GM21723 (cell line): ENCODE measurements around the gene GZF1.
A peak's percentile ranks its signal among the peaks of the same experiment; 100 is the strongest.
"Not testable (repeated sequence)": the region's sequence is repeated elsewhere in the genome, so short reads cannot be mapped to it uniquely, and the experiment has no call there.

ENCODE experiments used
- ATAC-seq: cut with Tn5 transposase; IDR thresholded peaks from one replicate; pipeline ENCODE4 v1.9.1; 2021; ENCODE audit warnings: mild to moderate bottlenecking, moderate library complexity; ENCODE audit not compliant: unreplicated experiment

The GZF1 gene

GRCh38 chr20:23344336-23344735, 17.6 kb upstream of the GZF1 start:
- no peak for ATAC-seq

GRCh38 chr20:23346002-23346401, 16.0 kb upstream of the GZF1 start:
- no peak for ATAC-seq

- ATAC-seq, result no peak
Measured at GRCh38 chr20:23347791-23348190, 14.2 kb upstream of the GZF1 start.

- ATAC-seq, result not testable (repeated sequence)
Measured at GRCh38 chr20:23348510-23348909, 13.5 kb upstream of the GZF1 start.

- peak; percentile 51 for ATAC-seq
Measured at GRCh38 chr20:23349338-23350195, 12.4 kb upstream of the GZF1 start.

DNA sequence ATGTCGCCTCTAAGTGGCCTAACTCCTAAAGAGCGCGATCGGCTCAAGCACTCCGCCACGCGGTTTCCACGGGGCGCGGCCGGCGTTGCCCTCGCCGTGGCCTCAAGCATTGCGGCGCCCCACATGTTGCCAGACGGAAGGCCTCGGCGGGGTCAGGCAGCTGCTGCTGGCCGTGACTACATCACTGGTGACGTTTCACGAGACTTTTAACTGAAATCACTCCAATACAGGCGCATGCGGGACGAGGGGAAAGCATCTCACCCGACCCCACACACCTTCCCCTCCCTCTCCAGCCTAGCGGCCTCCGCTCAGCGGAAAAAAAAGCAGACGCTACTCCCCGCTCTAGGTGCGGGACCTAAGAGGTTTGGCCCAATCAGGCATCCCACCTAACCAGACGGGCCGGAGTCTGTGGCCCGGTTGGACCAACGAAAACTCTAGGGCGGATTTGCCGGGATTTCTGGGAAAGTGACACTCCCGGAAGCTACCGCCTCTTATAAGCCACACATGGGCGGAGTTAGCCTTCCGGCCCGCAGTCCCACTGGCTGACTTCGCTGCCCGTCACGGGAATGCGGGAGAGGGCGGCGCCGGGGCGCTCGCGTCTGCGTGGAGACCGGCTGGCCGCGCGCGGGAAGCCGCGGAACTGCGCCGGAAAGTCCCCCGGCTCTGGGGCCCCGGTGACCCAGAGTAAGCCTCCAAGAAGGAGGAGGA, 11.6 kb upstream of the GZF1 start, which contains the start of gene NXT1:
Gene NXT1, plus strand, starts transcription at position 596 of the 708 bp plus-strand sequence. CDS start 3,251 bp downstream, outside the sequence.
- ATAC-seq, result peak; percentile 85

GRCh38 chr20:23350904-23351838, 10.8 kb upstream of the GZF1 start:
- ATAC-seq, result peak; percentile 32

DNA sequence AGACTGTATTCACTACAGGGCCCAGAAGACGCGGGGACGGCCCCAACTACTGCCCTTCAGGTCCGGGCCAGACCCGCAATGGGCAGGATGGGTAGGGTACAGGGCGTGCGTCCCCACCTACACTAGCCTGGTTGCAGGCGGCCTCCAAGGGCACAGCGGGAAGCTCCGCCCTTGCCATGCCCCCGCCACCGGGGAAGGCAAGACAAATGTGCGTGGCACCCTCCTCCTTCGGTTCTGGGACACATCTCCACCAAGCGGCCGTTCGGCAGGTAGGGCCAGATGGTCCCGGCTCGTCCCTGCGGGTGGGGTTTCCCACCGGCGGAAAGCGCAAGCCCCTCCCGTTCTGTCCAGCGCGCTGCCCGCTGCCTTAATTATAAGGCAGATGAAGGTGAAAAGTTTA, 5.8 kb upstream of the GZF1 start:
- ATAC-seq, result no peak

GRCh38 chr20:23357767-23358562, 4.0 kb upstream of the GZF1 start:
- ATAC-seq, result peak; percentile 72

DNA sequence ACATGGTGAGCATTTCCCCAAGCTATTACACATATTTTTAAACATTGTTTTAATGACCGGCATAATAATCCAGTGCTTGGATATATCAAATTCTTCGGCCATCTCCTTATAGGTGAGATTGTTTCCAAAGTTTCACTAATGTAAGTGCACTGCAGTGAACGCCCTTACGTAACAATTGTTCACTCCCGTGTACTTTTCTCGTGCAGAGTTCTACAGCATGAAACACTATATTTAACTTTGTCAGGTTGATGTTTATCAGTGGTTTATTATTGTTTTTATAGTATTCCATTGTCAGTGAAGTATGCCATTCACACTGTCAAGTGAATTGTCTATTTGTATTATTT, 3.4 kb upstream of the GZF1 start:
- ATAC-seq, result no peak

DNA sequence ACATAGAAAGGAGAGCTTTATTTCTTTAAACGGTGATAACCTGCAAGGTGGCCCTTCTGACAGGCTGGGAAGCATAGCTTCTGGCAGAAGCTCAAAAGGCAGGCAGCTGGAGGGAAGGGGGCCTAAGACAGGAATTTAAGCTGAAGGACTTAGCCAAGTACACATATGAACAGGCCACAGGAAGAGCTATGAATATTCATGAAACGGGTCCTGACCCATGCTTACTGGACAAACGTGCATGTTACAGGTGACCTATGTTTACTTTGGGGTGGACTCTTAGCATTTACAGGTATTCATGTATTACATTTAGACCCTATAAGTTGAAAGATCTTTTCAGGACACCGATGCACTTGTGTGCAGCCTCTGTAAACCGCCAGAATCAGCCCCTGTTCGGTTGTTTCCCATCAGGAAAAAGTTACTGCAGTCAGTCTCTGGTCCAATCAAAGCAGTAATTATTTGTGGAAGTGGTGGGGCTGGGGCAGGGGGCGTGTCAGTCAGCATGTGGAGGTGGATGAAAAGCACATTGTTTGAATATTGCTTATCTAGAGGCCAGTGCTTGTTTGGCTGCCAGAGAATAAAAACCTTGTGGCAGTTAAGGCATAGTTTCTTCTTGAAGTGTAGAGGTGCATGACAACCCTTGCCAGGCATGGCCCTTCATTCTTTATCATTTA, 2.9 kb upstream of the GZF1 start:
- no peak for ATAC-seq

DNA sequence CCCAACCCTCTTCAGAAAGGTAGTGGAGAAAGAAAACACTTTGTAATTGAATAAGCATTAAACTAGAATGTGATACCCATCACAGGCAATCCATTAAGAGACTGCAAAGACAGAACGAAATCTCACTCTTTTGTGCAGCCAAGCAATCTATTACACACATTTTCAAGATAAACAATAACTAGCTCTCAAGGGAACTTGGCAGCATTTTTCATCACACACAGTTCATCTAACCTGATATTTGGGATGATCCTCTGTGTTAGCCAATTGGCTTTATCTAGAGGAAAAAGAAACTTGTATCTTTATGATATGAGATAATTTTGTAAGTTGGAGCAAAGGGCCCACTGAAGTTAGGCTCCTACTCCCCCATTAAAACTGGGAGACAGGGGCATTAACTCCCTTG, 1.5 kb upstream of the GZF1 start:
- no peak for ATAC-seq

DNA sequence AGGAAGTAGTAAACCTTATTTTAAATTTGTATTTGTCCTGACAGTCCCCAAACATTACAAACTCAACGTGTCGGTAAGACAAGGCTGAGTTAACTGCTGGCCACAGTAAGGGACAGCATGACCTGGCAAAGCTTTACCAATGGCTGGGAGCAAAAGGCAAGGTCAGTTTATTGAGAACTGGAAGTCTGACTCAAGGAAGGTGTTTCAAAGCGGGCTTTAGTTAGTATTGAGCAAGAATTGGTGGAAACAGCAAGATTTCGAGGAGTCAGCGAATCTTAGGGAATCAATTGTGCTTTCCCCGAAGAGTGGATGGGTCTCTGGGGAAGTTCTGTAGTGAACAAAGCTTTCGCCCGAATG, 885 bp upstream of the GZF1 start:
- ATAC-seq, result no peak

DNA sequence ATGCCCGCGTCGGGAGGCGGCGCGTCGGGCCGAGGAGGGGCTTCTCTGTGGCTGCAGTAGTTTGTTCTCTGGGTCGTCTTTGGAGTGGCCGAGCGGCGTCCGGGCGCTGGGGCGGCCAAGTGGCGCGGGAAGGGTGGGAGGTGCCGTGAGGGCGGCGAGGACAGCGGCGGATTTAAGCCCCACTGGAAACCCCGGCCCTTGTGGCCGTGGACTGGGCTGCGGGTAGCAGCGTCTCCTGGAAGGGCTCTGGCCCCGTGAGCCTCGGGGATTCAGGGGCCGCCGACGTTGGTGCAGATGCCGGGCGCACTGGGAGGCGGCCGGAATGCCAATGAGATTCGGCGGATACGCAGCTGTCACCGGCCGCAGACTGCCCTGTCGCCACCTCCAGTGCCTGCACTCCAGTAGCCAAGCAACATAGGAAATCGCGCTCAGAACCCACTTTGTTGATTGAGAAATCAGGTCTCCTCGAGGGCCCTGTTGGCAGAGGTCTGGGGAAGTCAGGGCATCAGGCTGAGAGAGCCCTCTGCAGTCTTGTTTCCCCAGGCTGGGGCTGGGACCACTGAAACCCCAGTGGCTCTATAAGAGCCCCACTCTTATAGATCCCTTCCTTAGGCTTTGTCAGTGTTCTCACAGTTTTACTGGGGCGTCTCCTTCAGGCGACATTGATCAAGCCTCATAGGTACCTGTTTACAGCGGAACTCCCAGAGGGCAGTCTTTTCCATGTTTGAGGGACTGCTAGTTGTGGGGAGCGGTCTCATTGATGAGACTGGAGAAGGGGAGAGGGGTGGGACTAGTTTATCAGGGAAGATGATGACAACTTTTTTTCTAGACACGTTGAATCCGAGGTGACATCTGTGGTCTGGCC, 642 bp downstream of the GZF1 start:
- peak; percentile 18 for ATAC-seq

DNA sequence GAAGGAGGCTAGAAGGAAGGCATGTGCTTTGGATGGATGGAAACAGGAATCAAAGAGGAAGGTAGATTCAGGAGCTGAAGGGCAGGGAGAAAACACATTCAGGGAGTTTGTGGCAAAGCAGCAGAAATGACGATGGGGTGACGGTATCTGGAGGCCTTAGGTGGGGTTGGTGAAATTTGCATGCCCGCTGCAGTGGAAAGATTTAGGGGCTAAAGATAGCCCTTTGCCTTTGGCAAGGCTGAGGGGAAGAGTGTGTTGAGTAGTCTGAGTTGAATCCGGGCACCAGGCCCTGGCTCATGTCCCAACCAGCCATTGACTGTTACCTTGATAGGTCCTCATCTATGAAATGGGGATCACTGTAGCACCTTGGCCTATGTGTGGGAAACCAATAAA, 1.3 kb downstream of the GZF1 start:
- ATAC-seq, result no peak

- no peak for ATAC-seq
Measured at GRCh38 chr20:23365390-23366165, 3.6 kb downstream of the GZF1 start.

- no peak for ATAC-seq
Measured at GRCh38 chr20:23366384-23366783, 4.4 kb downstream of the GZF1 start.

DNA sequence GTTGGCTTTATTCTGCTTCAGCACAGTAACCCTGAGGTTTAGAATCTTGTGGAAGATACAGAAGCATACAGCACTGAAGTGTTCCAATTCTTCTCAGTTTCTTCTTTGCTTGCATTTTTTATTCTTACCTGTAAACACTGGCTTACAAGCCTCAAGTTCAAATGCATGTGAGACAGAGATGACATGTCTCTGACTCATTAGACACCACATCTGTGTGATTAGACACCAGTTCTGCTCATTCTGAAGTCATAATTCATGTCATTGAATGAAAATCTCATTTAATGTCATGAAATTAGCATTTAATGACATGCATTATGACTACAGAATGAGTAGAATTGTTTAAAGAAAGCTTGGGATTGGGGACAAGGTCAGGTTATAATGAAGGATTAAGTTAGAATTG, 5.8 kb downstream of the GZF1 start:
- ATAC-seq, result no peak
